Measurements from ENCODE around the gene ARHGEF4.

Gene ARHGEF4

DNA sequence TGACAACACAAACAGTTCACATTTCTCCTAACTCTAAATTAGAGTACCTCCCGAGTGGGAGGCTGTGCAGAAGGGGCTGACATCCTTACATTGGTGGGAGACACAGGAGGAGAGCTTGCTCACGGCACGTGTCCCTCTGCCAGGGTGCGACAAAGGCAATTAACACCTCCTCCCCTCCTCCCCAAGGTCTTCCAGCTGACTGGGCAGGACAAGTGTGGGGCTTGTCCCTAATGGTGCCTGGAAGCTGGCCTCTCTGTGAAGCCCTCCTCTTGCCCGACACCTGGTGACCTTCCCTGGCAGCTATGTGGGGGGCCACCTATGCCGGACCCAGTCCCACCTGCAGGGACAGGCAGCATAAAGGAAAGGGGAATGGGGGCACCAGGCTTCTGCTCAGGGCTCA lies 199.6 kb downstream of the ARHGEF4 start:
- Histone ChIP-seq H3K9ac (ENCODE audit: low read depth, low read length) (no peak overlapping the region), H3K4me1 (ENCODE audit: insufficient read depth, low read length) (no peaks in the 10 kb centered on the region), H3K4me3 (ENCODE audit: low read length) (no peak overlapping the region), H3K9me3 (ENCODE audit: insufficient read depth, low read depth, low read length) (no peaks in the 10 kb centered on the region), H3K27me3 (ENCODE audit: insufficient read depth, low read length) (peaks cover 35% of the 10 kb centered on the region), H3K36me3 (ENCODE audit: insufficient read depth, low read length) (0 out of 2 replicates have a peak, but pooled peaks cover 3% of the 10 kb centered on the region), H3K27ac (ENCODE audit: low read depth, low read length) (no peak overlapping the region)
- WGBS: 55% methylated on average over 6 of the region's 6 CpGs

DNA sequence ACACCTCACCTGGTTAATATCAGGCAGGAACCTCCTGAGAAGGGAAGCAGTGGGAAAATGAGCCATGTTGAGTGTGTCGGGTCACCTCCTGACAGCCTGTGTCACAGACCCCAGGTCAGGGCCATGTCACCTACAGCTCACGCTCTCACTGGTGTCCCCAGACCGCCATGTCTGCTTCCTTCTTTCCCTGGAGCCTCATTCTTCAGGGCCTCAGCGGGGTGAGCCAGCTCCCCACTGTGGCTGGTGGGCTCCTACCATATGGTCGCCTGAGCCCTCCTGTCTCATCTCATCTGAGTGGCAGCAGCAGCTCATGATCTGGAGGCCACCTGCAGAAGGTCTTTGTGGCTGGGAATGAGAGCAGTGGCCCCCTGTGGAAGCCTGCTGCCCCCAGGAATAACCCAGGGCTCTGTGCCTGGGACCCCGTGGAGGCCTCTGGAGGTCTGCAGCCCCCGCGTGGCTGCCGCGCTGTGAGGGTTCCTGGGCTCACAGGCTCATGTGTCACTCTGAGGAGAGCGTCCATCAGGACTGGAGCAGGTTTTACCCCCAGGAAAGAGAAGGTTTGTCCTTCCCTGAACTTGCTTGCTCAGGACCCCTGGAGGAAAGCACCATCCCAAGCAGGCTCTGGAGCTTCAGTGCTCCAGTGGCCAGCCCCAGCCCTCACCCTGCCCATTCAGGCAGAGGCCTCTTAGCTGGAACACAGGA lies 200.1 kb downstream of the ARHGEF4 start:
- H3K27me3 ChIP-seq (ENCODE audit: insufficient read depth, low read length): peaks cover 35% of the 10 kb centered on the region
- H3K36me3 ChIP-seq (ENCODE audit: insufficient read depth, low read length): peaks cover 8% of the 10 kb centered on the region; the same call in 1 of the 2 replicates
- H3K9ac ChIP-seq (ENCODE audit: low read depth, low read length): no peak overlapping the region
- H3K27ac ChIP-seq (ENCODE audit: low read depth, low read length): no peak overlapping the region
- WGBS: 92% methylated on average over 11 of the region's 11 CpGs
- H3K4me3 ChIP-seq (ENCODE audit: low read length): no peak overlapping the region
- no peaks in the 10 kb centered on the region for H3K4me1 ChIP-seq (ENCODE audit: insufficient read depth, low read length)
- H3K9me3 ChIP-seq (ENCODE audit: insufficient read depth, low read depth, low read length): no peaks in the 10 kb centered on the region

DNA sequence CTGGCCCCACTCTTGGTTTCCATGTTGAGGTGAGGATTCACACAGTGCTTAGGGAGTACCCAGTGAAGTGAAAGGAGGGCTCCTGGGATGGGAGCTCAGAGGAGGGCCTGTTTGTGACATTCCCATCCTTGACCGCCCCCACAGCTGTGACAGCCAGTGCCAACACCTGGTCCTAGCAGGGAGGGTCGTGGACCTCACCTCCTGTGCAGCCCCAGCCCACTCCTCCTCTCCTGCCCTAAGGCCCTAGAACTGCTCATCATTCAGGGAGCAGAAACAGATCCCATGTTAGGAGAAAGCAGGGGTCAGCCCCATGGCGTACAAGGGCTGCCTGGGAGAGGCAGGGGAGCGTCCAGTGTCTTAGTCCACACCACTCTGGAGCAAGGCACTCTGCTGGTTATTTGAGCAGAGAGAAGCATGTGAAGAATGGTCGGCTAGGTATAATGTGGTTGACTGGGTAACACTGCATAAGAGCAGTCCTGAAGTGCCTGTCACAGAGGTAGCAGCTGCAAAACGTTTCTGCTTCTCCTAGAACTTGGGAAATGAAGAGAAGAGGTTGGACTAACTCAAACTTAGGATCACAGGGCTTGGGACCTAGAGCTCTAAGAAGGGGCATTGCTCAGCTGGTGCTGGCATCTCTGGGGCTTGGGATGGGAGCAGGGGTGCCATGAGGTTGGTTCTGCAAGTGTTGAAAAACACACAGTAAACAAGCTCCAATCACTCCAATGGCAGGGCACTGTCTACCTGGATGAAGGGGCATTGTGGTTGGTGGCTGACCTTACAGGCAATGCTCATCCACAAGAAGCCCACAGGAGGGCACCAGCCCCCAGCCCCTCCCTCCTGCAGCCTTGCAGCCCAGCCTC lies 200.9 kb downstream of the ARHGEF4 start:
- no peaks in the 10 kb centered on the region for H3K9me3 ChIP-seq (ENCODE audit: insufficient read depth, low read depth, low read length)
- no peak overlapping the region for H3K4me3 ChIP-seq (ENCODE audit: low read length)
- no peaks in the 10 kb centered on the region for H3K4me1 ChIP-seq (ENCODE audit: insufficient read depth, low read length)
- 86% methylated on average over 6 of the region's 6 CpGs for WGBS
- peaks cover 10% of the 10 kb centered on the region; the same call in 1 of the 2 replicates for H3K36me3 ChIP-seq (ENCODE audit: insufficient read depth, low read length)
- H3K27me3 ChIP-seq (ENCODE audit: insufficient read depth, low read length): peaks cover 35% of the 10 kb centered on the region
- no peak overlapping the region for H3K27ac ChIP-seq (ENCODE audit: low read depth, low read length)
- H3K9ac ChIP-seq (ENCODE audit: low read depth, low read length): no peak overlapping the region

- no peak overlapping the region for H3K27ac ChIP-seq (ENCODE audit: low read depth, low read length)
- H3K9ac ChIP-seq (ENCODE audit: low read depth, low read length): no peak overlapping the region
- H3K4me3 ChIP-seq (ENCODE audit: low read length): no peak overlapping the region
- H3K27me3 ChIP-seq (ENCODE audit: insufficient read depth, low read length): peaks cover 30% of the 10 kb centered on the region
- WGBS: 93% methylated on average over 17 of the region's 17 CpGs
- H3K4me1 ChIP-seq (ENCODE audit: insufficient read depth, low read length): no peaks in the 10 kb centered on the region
- peaks cover 10% of the 10 kb centered on the region; the same call in 1 of the 2 replicates for H3K36me3 ChIP-seq (ENCODE audit: insufficient read depth, low read length)
- no peaks in the 10 kb centered on the region for H3K9me3 ChIP-seq (ENCODE audit: insufficient read depth, low read depth, low read length)
Measured at GRCh38 chr2:131038258-131039100, 201.8 kb downstream of the ARHGEF4 start.

DNA sequence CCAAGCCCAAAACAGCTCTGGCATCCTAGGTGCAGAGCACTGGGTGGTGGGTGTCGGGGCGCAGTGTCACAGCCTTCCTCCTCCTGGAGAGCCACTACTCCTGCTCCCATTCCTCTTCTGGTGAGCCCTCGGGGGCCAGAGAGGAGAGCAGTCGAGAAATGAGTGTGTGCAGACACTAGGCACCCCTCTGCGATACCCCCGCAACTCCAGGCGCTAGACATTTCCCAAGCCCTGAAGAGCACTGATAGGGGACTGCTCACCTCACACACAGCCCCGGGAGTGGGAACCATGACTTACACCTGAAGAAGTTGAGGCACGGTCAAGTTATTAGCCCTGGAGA lies 202.4 kb downstream of the ARHGEF4 start:
- Histone ChIP-seq H3K4me1 (ENCODE audit: insufficient read depth, low read length) (no peaks in the 10 kb centered on the region), H3K4me3 (ENCODE audit: low read length) (no peak overlapping the region), H3K27ac (ENCODE audit: low read depth, low read length) (no peak overlapping the region), H3K9ac (ENCODE audit: low read depth, low read length) (no peak overlapping the region), H3K27me3 (ENCODE audit: insufficient read depth, low read length) (peaks cover 24% of the 10 kb centered on the region), H3K36me3 (ENCODE audit: insufficient read depth, low read length) (peaks cover 10% of the 10 kb centered on the region; the same call in 1 of the 2 replicates), H3K9me3 (ENCODE audit: insufficient read depth, low read depth, low read length) (no peaks in the 10 kb centered on the region)
- WGBS: 98% methylated on average over 9 of the region's 9 CpGs

DNA sequence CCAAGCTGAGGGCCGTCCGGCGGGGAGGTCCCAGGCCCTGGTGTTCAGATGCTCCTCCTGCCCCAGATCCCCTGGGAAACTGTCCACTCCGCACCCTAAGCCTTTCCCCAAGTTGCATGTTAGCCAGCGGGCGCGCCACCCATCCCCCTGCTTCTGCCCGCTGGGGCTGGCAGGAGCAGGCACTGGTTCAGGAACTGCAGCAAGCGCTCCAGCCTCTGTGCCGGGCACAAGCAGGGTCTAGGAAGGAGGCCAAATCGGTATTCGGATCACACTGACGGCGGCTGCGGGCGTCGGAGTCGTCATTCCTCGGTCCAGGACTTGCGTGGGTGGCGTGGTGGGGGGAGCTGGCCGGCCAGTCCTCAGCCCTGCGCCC lies 202.8 kb downstream of the ARHGEF4 start:
- peaks cover 19% of the 10 kb centered on the region for H3K27me3 ChIP-seq (ENCODE audit: insufficient read depth, low read length)
- 97% methylated on average over 23 of the region's 23 CpGs for WGBS
- no peak overlapping the region for H3K9ac ChIP-seq (ENCODE audit: low read depth, low read length)
- peaks cover 10% of the 10 kb centered on the region; the same call in 1 of the 2 replicates for H3K36me3 ChIP-seq (ENCODE audit: insufficient read depth, low read length)
- H3K4me3 ChIP-seq (ENCODE audit: low read length): no peak overlapping the region
- no peaks in the 10 kb centered on the region for H3K9me3 ChIP-seq (ENCODE audit: insufficient read depth, low read depth, low read length)
- no peaks in the 10 kb centered on the region for H3K4me1 ChIP-seq (ENCODE audit: insufficient read depth, low read length)
- no peak overlapping the region for H3K27ac ChIP-seq (ENCODE audit: low read depth, low read length)

DNA sequence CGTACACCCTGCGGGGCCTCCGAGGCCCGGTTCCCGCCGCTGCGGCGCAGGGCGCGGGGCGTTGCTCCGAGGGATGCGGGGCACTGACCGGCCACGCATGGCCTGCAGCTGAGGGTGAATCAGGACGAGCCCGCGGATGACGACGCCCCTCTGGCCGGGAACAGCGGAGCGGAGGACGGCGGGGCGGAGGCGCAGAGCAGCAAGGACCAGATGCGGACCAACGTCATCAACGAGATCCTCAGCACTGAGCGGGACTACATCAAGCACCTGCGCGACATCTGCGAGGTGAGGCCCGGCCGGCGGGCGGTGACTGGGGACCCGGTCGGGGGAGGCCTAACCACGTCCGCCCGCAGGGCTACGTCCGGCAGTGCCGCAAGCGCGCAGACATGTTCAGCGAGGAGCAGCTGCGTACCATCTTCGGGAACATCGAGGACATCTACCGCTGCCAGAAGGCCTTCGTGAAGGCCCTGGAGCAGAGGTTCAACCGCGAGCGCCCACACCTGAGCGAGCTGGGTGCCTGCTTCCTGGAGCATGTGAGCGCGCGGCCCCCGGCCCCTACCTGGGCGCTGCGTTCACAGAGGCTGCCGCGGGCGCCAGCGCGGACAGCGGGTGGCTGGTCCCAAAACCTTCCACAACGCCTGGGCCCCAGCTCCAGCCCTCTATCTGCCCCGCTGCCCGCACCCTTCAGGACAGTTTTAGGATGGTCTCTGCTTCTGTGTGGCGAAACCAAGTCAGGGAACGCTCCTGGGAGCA lies 203.4 kb downstream of the ARHGEF4 start:
- Histone ChIP-seq H3K36me3 (ENCODE audit: insufficient read depth, low read length) (peaks cover 10% of the 10 kb centered on the region; the same call in 1 of the 2 replicates), H3K27me3 (ENCODE audit: insufficient read depth, low read length) (peaks cover 16% of the 10 kb centered on the region), H3K9me3 (ENCODE audit: insufficient read depth, low read depth, low read length) (no peaks in the 10 kb centered on the region), H3K4me1 (ENCODE audit: insufficient read depth, low read length) (no peaks in the 10 kb centered on the region), H3K9ac (ENCODE audit: low read depth, low read length) (no peak overlapping the region), H3K27ac (ENCODE audit: low read depth, low read length) (no peak overlapping the region), H3K4me3 (ENCODE audit: low read length) (no peak overlapping the region)
- WGBS: 96% methylated on average over 75 of the region's 75 CpGs

DNA sequence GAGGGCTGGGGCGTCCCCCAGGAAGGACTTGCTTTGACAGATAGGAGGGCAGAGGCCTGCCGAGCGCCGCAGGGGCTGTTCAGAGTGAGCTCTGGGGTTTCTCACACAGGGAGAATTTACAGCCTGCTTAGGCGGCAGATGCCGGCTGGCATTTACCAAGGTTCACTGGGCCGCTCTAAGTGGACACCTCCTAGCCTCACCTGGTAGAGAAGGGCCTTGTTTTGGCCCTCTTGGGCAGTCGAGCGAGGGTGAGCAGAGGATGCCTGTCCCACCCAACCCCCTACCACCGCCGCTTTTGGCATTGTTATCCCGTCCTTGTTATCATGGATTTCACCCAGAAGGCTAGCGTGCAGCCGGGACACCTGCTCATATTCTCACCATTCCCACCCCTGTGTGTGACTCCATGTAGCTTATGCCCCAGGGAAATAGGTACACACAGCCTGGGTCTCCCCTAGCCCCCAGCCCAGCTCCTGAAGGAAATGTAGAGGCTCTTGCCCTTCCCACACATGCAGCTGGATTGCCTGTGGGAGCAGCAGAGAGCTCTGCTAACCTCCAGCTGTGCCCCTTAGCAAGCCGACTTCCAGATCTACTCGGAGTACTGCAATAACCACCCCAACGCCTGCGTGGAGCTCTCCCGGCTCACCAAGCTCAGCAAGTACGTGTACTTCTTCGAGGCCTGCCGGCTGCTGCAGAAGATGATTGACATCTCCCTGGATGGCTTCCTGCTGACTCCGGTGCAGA lies 204.1 kb downstream of the ARHGEF4 start:
- no peak overlapping the region for H3K9ac ChIP-seq (ENCODE audit: low read depth, low read length)
- WGBS: 85% methylated on average over 23 of the region's 23 CpGs

GRCh38 chr2:131041402-131042147 lies 204.9 kb downstream of the ARHGEF4 start:
- Histone ChIP-seq H3K9me3 (ENCODE audit: insufficient read depth, low read depth, low read length) (no peaks in the 10 kb centered on the region), H3K36me3 (ENCODE audit: insufficient read depth, low read length) (peaks cover 13% of the 10 kb centered on the region), H3K4me1 (ENCODE audit: insufficient read depth, low read length) (no peaks in the 10 kb centered on the region), H3K4me3 (ENCODE audit: low read length) (no peak overlapping the region), H3K27me3 (ENCODE audit: insufficient read depth, low read length) (peaks cover 3% of the 10 kb centered on the region), H3K27ac (ENCODE audit: low read depth, low read length) (no peak overlapping the region), H3K9ac (ENCODE audit: low read depth, low read length) (no peak overlapping the region)
- whole genome bisulfite sequencing: 89% methylated on average over 14 of the region's 14 CpGs

More for the DNA sequence above, 204.1 kb downstream of the ARHGEF4 start:
- peaks cover 10% of the 10 kb centered on the region; the same call in 1 of the 2 replicates for H3K36me3 ChIP-seq (ENCODE audit: insufficient read depth, low read length)
- peaks cover 9% of the 10 kb centered on the region for H3K27me3 ChIP-seq (ENCODE audit: insufficient read depth, low read length)
- no peaks in the 10 kb centered on the region for H3K4me1 ChIP-seq (ENCODE audit: insufficient read depth, low read length)
- H3K4me3 ChIP-seq (ENCODE audit: low read length): no peak overlapping the region
- H3K9me3 ChIP-seq (ENCODE audit: insufficient read depth, low read depth, low read length): no peaks in the 10 kb centered on the region
- H3K27ac ChIP-seq (ENCODE audit: low read depth, low read length): no peak overlapping the region

Measured in HUES64 (cell line).